ENCODE results near the gene ERGIC2.

DNA sequence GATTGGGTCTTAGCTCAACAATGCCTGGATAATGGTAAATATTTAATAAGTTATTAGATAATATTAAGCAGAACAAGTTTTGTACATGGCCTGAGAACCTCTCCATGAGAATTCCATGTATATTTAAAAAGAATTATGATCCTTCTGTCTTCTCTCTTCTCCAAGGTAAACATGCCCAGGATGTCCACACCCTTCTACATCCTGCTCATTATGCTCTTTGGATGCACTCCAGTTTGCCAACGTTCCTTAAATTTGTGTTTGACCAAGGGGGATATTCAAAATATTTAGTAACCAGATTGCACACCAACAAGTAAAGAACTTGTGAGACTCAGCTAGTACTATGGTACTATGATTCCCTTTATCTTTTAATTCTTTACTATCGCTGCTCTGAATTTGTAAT, 44.8 kb upstream of the ERGIC2 start:
- TF ChIP-seq, protein P1, sequence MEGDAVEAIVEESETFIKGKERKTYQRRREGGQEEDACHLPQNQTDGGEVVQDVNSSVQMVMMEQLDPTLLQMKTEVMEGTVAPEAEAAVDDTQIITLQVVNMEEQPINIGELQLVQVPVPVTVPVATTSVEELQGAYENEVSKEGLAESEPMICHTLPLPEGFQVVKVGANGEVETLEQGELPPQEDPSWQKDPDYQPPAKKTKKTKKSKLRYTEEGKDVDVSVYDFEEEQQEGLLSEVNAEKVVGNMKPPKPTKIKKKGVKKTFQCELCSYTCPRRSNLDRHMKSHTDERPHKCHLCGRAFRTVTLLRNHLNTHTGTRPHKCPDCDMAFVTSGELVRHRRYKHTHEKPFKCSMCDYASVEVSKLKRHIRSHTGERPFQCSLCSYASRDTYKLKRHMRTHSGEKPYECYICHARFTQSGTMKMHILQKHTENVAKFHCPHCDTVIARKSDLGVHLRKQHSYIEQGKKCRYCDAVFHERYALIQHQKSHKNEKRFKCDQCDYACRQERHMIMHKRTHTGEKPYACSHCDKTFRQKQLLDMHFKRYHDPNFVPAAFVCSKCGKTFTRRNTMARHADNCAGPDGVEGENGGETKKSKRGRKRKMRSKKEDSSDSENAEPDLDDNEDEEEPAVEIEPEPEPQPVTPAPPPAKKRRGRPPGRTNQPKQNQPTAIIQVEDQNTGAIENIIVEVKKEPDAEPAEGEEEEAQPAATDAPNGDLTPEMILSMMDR (IDR thresholded peaks at IDR 0.05 in 2 of 3, conservative IDR thresholded peaks at IDR 0.05 in 1 of 3; ENCODE audit: control insufficient read depth in 2 of 3, extremely low read depth in 1 of 3, insufficient read depth in 1 of 3, low read depth in 3 of 3, low read length in 3 of 3), result no peak
- TF ChIP-seq PML (IDR thresholded peaks at IDR 0.05; ENCODE audit: low read length), result no peak
- TF ChIP-seq ZNF384 (IDR thresholded peaks at IDR 0.05; ENCODE audit: borderline replicate concordance, low read depth, low read length), result no peak
- TF ChIP-seq NRF1 (conservative IDR thresholded peaks at IDR 0.05; ENCODE audit: low read depth, low read length), result no peak
- no peak for TF ChIP-seq BHLHE40 (IDR thresholded peaks at IDR 0.05; ENCODE audit: borderline replicate concordance in 1 of 2, low read depth in 2 of 2, low read length in 1 of 2)
- no peak for TF ChIP-seq ZNF274 (IDR thresholded peaks at IDR 0.05; ENCODE audit: insufficient read depth, insufficient read length)
- TF ChIP-seq, protein P2, sequence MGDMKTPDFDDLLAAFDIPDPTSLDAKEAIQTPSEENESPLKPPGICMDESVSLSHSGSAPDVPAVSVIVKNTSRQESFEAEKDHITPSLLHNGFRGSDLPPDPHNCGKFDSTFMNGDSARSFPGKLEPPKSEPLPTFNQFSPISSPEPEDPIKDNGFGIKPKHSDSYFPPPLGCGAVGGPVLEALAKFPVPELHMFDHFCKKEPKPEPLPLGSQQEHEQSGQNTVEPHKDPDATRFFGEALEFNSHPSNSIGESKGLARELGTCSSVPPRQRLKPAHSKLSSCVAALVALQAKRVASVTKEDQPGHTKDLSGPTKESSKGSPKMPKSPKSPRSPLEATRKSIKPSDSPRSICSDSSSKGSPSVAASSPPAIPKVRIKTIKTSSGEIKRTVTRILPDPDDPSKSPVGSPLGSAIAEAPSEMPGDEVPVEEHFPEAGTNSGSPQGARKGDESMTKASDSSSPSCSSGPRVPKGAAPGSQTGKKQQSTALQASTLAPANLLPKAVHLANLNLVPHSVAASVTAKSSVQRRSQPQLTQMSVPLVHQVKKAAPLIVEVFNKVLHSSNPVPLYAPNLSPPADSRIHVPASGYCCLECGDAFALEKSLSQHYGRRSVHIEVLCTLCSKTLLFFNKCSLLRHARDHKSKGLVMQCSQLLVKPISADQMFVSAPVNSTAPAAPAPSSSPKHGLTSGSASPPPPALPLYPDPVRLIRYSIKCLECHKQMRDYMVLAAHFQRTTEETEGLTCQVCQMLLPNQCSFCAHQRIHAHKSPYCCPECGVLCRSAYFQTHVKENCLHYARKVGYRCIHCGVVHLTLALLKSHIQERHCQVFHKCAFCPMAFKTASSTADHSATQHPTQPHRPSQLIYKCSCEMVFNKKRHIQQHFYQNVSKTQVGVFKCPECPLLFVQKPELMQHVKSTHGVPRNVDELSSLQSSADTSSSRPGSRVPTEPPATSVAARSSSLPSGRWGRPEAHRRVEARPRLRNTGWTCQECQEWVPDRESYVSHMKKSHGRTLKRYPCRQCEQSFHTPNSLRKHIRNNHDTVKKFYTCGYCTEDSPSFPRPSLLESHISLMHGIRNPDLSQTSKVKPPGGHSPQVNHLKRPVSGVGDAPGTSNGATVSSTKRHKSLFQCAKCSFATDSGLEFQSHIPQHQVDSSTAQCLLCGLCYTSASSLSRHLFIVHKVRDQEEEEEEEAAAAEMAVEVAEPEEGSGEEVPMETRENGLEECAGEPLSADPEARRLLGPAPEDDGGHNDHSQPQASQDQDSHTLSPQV (IDR thresholded peaks at IDR 0.05), result no peak

All from GM12878 (cell line).